ENCODE data around the gene PIM1. TPM values are rescaled to one million over a fixed set of nuclear protein-coding genes. Genes with fewer than 3 reads are reported as not detected.

The PIM1 gene
- total and polyA plus RNA-seq, 9 of the 15 experiments (the other 6 are each of a cell fraction or from before 2014, with no cell fraction given) = 19.0 to 789 (median 212) TPM

DNA sequence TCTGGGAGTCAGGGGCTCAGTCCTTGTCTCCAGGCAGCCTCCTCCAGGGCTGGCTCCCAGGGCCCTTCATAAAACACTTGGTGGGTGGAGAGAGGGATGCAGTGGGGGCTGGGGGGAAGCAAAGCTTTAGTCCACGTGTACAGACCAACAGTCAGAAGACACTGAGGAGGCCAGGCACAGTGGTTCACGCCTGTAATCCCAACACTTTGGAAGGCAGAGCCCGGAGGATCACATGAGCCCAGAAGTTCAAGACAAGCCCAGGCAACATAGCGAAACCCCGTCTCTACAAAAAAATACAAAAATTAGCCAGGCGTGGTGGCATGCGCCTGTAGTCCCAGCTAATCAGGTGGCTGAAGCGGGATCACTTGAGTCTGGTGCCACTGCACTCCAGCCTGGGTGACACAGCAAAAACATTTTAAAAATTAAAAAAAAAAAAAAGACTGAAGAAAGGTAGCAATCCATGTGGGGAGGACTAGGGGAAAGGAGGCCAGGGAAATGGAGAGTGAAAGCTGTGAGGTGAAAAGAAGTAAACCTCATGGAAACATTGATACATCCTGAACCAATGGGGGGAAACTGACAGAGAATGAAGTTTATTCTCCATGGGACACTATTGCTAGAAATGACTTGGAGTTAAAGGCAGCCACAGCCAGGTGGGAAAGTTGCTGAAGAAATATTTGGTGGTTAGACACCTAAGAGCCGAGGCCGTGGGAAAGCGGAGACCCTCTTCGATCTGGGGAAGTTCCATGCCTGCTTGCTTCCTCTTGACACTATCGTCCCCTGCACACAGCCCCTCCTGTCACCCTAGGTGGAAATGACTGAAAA, 35.4 kb downstream of the PIM1 start (continued):
- TF ChIP-seq, protein P1, sequence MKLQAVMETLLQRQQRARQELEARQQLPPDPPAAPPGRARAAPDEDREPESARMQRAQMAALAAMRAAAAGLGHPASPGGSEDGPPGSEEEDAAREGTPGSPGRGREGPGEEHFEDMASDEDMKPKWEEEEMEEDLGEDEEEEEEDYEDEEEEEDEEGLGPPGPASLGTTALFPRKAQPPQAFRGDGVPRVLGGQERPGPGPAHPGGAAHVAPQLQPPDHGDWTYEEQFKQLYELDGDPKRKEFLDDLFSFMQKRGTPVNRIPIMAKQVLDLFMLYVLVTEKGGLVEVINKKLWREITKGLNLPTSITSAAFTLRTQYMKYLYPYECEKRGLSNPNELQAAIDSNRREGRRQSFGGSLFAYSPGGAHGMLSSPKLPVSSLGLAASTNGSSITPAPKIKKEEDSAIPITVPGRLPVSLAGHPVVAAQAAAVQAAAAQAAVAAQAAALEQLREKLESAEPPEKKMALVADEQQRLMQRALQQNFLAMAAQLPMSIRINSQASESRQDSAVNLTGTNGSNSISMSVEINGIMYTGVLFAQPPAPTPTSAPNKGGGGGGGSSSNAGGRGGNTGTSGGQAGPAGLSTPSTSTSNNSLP (IDR thresholded peaks at IDR 0.05; ENCODE audit: borderline replicate concordance, low read depth, low read length) = no peak
- TF ChIP-seq MXI1 (IDR thresholded peaks at IDR 0.05; ENCODE audit: low read depth, low read length) (no peak), RAD51 (IDR thresholded peaks at IDR 0.05; ENCODE audit: borderline replicate concordance, low read depth) (no peak), HCFC1 (IDR thresholded peaks at IDR 0.05; ENCODE audit: low read depth, low read length) (no peak), DACH1 (IDR thresholded peaks at IDR 0.05; ENCODE audit: partially characterized antibody) (no peak), ELF4 (CRISPR knock-in tag; IDR thresholded peaks at IDR 0.05) (0 out of 2 replicates have a peak, but pooled peaks have one; percentile 9), TRIM24 (IDR thresholded peaks at IDR 0.05) (no peak), NFXL1 (CRISPR knock-in tag; IDR thresholded peaks at IDR 0.05) (peak; percentile 37; the same call in 1 of the 2 replicates), ZNF586 (CRISPR knock-in tag; conservative IDR thresholded peaks at IDR 0.05) (no peak), ZNF584 (CRISPR knock-in tag; IDR thresholded peaks at IDR 0.05; ENCODE audit: low read depth) (no peak), THRAP3 (IDR thresholded peaks at IDR 0.05; ENCODE audit: borderline replicate concordance) (no peak), NCOR1 (IDR thresholded peaks at IDR 0.05) (no peak), CREBBP (IDR thresholded peaks at IDR 0.05; ENCODE audit: low read depth, low read length) (no peak), WHSC1 (IDR thresholded peaks at IDR 0.05; ENCODE audit: low read length) (peak; percentile 83), ZNF263 (CRISPR knock-in tag; IDR thresholded peaks at IDR 0.05; ENCODE audit: borderline replicate concordance) (no peak), SUPT5H (IDR thresholded peaks at IDR 0.05) (no peak), ASH1L (IDR thresholded peaks at IDR 0.05; ENCODE audit: borderline replicate concordance, low read depth, partially characterized antibody) (no peak), FUS (optimal IDR thresholded peaks at IDR 0.05; ENCODE audit: low read depth, low read length) (no peak), SMARCA5 (IDR thresholded peaks at IDR 0.05) (no peak)
- TF ChIP-seq, protein P2, sequence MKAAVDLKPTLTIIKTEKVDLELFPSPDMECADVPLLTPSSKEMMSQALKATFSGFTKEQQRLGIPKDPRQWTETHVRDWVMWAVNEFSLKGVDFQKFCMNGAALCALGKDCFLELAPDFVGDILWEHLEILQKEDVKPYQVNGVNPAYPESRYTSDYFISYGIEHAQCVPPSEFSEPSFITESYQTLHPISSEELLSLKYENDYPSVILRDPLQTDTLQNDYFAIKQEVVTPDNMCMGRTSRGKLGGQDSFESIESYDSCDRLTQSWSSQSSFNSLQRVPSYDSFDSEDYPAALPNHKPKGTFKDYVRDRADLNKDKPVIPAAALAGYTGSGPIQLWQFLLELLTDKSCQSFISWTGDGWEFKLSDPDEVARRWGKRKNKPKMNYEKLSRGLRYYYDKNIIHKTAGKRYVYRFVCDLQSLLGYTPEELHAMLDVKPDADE (conservative IDR thresholded peaks at IDR 0.05; ENCODE audit: control insufficient read depth, low read depth, low read length) = no peak
- TF ChIP-seq, protein P3, sequence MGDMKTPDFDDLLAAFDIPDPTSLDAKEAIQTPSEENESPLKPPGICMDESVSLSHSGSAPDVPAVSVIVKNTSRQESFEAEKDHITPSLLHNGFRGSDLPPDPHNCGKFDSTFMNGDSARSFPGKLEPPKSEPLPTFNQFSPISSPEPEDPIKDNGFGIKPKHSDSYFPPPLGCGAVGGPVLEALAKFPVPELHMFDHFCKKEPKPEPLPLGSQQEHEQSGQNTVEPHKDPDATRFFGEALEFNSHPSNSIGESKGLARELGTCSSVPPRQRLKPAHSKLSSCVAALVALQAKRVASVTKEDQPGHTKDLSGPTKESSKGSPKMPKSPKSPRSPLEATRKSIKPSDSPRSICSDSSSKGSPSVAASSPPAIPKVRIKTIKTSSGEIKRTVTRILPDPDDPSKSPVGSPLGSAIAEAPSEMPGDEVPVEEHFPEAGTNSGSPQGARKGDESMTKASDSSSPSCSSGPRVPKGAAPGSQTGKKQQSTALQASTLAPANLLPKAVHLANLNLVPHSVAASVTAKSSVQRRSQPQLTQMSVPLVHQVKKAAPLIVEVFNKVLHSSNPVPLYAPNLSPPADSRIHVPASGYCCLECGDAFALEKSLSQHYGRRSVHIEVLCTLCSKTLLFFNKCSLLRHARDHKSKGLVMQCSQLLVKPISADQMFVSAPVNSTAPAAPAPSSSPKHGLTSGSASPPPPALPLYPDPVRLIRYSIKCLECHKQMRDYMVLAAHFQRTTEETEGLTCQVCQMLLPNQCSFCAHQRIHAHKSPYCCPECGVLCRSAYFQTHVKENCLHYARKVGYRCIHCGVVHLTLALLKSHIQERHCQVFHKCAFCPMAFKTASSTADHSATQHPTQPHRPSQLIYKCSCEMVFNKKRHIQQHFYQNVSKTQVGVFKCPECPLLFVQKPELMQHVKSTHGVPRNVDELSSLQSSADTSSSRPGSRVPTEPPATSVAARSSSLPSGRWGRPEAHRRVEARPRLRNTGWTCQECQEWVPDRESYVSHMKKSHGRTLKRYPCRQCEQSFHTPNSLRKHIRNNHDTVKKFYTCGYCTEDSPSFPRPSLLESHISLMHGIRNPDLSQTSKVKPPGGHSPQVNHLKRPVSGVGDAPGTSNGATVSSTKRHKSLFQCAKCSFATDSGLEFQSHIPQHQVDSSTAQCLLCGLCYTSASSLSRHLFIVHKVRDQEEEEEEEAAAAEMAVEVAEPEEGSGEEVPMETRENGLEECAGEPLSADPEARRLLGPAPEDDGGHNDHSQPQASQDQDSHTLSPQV (IDR thresholded peaks at IDR 0.05) = peak; percentile 98
- TF ChIP-seq, protein P4, sequence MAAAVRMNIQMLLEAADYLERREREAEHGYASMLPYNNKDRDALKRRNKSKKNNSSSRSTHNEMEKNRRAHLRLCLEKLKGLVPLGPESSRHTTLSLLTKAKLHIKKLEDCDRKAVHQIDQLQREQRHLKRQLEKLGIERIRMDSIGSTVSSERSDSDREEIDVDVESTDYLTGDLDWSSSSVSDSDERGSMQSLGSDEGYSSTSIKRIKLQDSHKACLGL (CRISPR knock-in tag; IDR thresholded peaks at IDR 0.05; ENCODE audit: borderline replicate concordance, poor library complexity, severe bottlenecking) = no peak
